IPS-NIHi11 (cell line): ENCODE data around the gene C11orf42.

Experiments used
- DNase-seq: peaks from one replicate; pipeline ENCODE4 v3.0.0; 2012; ENCODE audit warnings: mixed read lengths, low spot score

C11orf42 gene

GRCh38 chr11:6205366-6205765 lies at the start of gene C11orf42:
Gene C11orf42 (plus strand): TSS chr11:6205557. CDS start chr11:6205616, 59 bp downstream.
- no peak for DNase-seq

- no peak for DNase-seq
Measured at GRCh38 chr11:6156628-6157359, 48.6 kb upstream of the C11orf42 start.

- DNase-seq: no peak
Measured at GRCh38 chr11:6170226-6170625, 35.1 kb upstream of the C11orf42 start, which contains the start of gene OR52B2. Gene OR52B2 (minus strand): TSS chr11:6170326. CDS start chr11:6170326, 0 bp downstream.

- DNase-seq: no peak
Measured at GRCh38 chr11:6175440-6175839, 29.9 kb upstream of the C11orf42 start.

- DNase-seq: no peak
Measured at GRCh38 chr11:6191742-6192141, 13.6 kb upstream of the C11orf42 start.

GRCh38 chr11:6194065-6194581 lies 11.2 kb upstream of the C11orf42 start:
- no peak for DNase-seq

- DNase-seq: no peak
Measured at GRCh38 chr11:6196396-6196795, 9.0 kb upstream of the C11orf42 start.

- no peak for DNase-seq
Measured at GRCh38 chr11:6197466-6198200, 7.7 kb upstream of the C11orf42 start.

- no peak for DNase-seq
Measured at GRCh38 chr11:6199174-6199810, 6.1 kb upstream of the C11orf42 start, which contains the start of gene OR52W1. Gene OR52W1 (plus strand): TSS chr11:6199224. CDS start chr11:6199224, 0 bp downstream.

- DNase-seq: no peak
Measured at GRCh38 chr11:6200975-6201374, 4.4 kb upstream of the C11orf42 start.

- no peak for DNase-seq
Measured at GRCh38 chr11:6201481-6201880, 3.9 kb upstream of the C11orf42 start.

- DNase-seq: no peak
Measured at GRCh38 chr11:6202041-6202440, 3.3 kb upstream of the C11orf42 start.

- DNase-seq: no peak
Measured at GRCh38 chr11:6203327-6203726, 2.0 kb upstream of the C11orf42 start.

- no peak for DNase-seq
Measured at GRCh38 chr11:6204706-6205105, 651 bp upstream of the C11orf42 start.

GRCh38 chr11:6206456-6207180 lies 1.3 kb downstream of the C11orf42 start:
- no peak for DNase-seq

- peak; percentile 3 for DNase-seq
Measured at GRCh38 chr11:6209801-6210200, 4.4 kb downstream of the C11orf42 start.

GRCh38 chr11:6210274-6210955 lies 5.1 kb downstream of the C11orf42 start:
- DNase-seq: peak; percentile 3

- peak; percentile 3 for DNase-seq
Measured at GRCh38 chr11:6214530-6214929, 9.2 kb downstream of the C11orf42 start.

GRCh38 chr11:6216501-6216900 lies 11.1 kb downstream of the C11orf42 start:
- DNase-seq: peak; percentile 3

- DNase-seq: no peak
Measured at GRCh38 chr11:6217722-6218121, 12.4 kb downstream of the C11orf42 start.

GRCh38 chr11:6219359-6219758 lies 14.0 kb downstream of the C11orf42 start:
- DNase-seq: no peak
